IgD-negative memory B cell (primary cell): ENCODE measurements around the gene MKI67. TPM values are rescaled to one million over a fixed set of nuclear protein-coding genes. Genes with fewer than 3 reads are reported as not detected.

Experiments
- H3K27ac Mint-ChIP-seq, 3 donors: one replicate each; pipeline ENCODE4 v1.8.0; 2020 to 2022; ENCODE audit warnings: mild to moderate bottlenecking in 3 of 3, mixed read lengths in 3 of 3, moderate library complexity in 1 of 3
- H3K27me3 Mint-ChIP-seq: one replicate; pipeline ENCODE4 v1.8.0; 2021; ENCODE audit warnings: mixed read lengths
- H3K36me3 Mint-ChIP-seq: one replicate; pipeline ENCODE4 v1.8.0; 2020; ENCODE audit warnings: mild to moderate bottlenecking, mixed read lengths
- H3K4me1 Mint-ChIP-seq, 3 donors: one replicate each; pipeline ENCODE4 v1.8.0; 2020 to 2022; ENCODE audit warnings: mixed read lengths in 3 of 3, mild to moderate bottlenecking in 1 of 3
- H3K4me3 Mint-ChIP-seq, 4 donors: one replicate each; pipeline ENCODE4 v1.8.0; 2020 to 2022; ENCODE audit warnings: mild to moderate bottlenecking in 4 of 4, mixed read lengths in 4 of 4, moderate library complexity in 3 of 4
- H3K9me3 Mint-ChIP-seq, 3 donors: one replicate each; pipeline ENCODE4 v1.8.0; 2020 to 2021; ENCODE audit warnings: mixed read lengths in 3 of 3, mild to moderate bottlenecking in 1 of 3
- polyA plus RNA-seq: library from polyadenylated mRNA; unstranded; fragments of 300-500 nt; fragmentation: Illumina TruSeq; gene quantifications from one replicate; pipeline ENCODE4 v1.2.3, GENCODE V29; 2021

MKI67 gene
- polyA plus RNA-seq, 1 donor from 2014 or later: 0.59 TPM

DNA sequence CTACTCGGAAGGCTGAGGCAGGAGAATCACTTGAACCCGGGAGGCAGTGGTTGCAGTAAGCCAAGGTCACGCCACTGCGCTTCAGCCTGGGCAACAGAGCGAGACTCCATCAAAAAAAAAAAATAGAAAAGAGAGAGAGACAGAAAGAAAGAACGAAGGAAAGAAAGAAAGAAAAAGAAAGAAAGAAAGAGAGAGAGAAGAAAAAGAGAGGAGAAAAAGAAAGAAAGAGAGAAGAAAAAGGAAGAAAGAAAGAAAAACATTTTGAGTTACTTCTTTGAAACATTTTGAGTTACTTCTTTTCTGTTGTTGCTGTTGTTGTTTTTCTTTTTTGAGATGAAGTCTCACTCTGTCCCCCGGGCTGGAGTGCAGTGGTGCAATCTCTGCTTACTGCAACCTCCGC, 2.4 kb upstream of the MKI67 start:
- H3K4me1 Mint-ChIP-seq: peaks cover 11 to 26% (median 15%) of the 10 kb centered on the region in 3 donors

DNA sequence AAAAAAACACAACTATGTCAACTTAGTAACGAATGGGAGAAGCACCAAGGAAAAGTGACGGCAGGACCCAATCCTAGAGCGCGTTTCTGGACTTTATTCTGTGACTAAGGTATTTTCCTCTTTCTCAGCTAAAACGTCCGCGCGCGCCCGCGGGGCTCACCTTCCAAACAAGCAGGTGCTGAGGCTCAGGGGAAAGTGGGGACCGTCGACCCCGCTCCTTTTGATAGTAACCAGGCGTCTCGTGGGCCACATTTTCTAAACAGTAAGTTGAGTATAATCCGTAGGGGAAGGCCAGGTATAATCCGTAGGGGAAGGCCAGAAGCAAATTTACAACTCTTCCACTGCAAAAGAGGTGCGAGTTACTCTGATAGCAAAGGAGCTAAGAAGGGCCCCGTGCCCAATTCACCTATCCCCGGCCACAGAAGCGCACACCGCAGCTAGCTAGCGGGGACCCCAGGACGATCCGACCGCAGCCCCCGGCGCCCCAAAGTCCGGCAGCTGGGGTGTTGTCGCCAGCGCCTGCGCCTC, 743 bp downstream of the MKI67 start:
- H3K4me1 Mint-ChIP-seq: peaks cover 13 to 32% (median 19%) of the 10 kb centered on the region in 3 donors
- peak overlapping the region in 2 of 3 donors; percentile 86 to 89 for H3K27ac Mint-ChIP-seq
- H3K36me3 Mint-ChIP-seq: peaks cover 2% of the 10 kb centered on the region
- H3K4me3 Mint-ChIP-seq: peak overlapping the region; percentile 86 to 96 (median 96)
- peaks cover 18% of the 10 kb centered on the region for H3K27me3 Mint-ChIP-seq
- H3K9me3 Mint-ChIP-seq: no peaks in the 10 kb centered on the region

More for the DNA sequence above, 2.4 kb upstream of the MKI67 start:
- Mint-ChIP-seq H3K27ac (no peak overlapping the region), H3K36me3 (peaks cover 2% of the 10 kb centered on the region), H3K9me3 (no peaks in the 10 kb centered on the region), H3K4me3 (no peak overlapping the region), H3K27me3 (peaks cover 18% of the 10 kb centered on the region)

GRCh38 chr10:128124813-128125403, 1.3 kb downstream of the MKI67 start:
- no peaks in the 10 kb centered on the region for H3K9me3 Mint-ChIP-seq
- peaks cover 2% of the 10 kb centered on the region for H3K36me3 Mint-ChIP-seq
- peaks cover 13 to 32% (median 19%) of the 10 kb centered on the region in 3 donors for H3K4me1 Mint-ChIP-seq
- peaks cover 16% of the 10 kb centered on the region for H3K27me3 Mint-ChIP-seq
- H3K27ac Mint-ChIP-seq: peak overlapping the region; percentile 76 to 89 (median 86)
- peak overlapping the region; percentile 86 to 96 (median 96) for H3K4me3 Mint-ChIP-seq

- Mint-ChIP-seq H3K36me3 (peaks cover 2% of the 10 kb centered on the region), H3K4me3 (peak overlapping the region in 2 of 4 donors; percentile 63 to 95), H3K27me3 (peaks cover 16% of the 10 kb centered on the region), H3K4me1 (peaks cover 13 to 32% (median 19%) of the 10 kb centered on the region in 3 donors), H3K27ac (peak overlapping the region in 1 of 3 donors; percentile 72), H3K9me3 (no peaks in the 10 kb centered on the region)
Observed at GRCh38 chr10:128123846-128124245, 2.4 kb downstream of the MKI67 start.

- H3K27ac Mint-ChIP-seq: no peak overlapping the region
- no peaks in the 10 kb centered on the region for H3K9me3 Mint-ChIP-seq
- peak overlapping the region in 2 of 4 donors; percentile 6 to 68 for H3K4me3 Mint-ChIP-seq
- peaks cover 2% of the 10 kb centered on the region for H3K36me3 Mint-ChIP-seq
- H3K4me1 Mint-ChIP-seq: peaks cover 12 to 32% (median 19%) of the 10 kb centered on the region in 3 donors
- peaks cover 16% of the 10 kb centered on the region for H3K27me3 Mint-ChIP-seq
Observed at GRCh38 chr10:128122931-128123330, 3.3 kb downstream of the MKI67 start.

- Mint-ChIP-seq H3K4me3 (no peak overlapping the region), H3K27me3 (peaks cover 16% of the 10 kb centered on the region), H3K4me1 (peaks cover 11 to 27% (median 16%) of the 10 kb centered on the region in 3 donors), H3K9me3 (no peaks in the 10 kb centered on the region), H3K27ac (no peak overlapping the region), H3K36me3 (peaks cover 2% of the 10 kb centered on the region)
Observed at GRCh38 chr10:128121750-128122412, 4.3 kb downstream of the MKI67 start.

GRCh38 chr10:128116851-128117615, 9.2 kb downstream of the MKI67 start:
- Mint-ChIP-seq H3K27ac (no peak overlapping the region), H3K4me1 (peaks cover 0 to 2% (median 0%) of the 10 kb centered on the region in 3 donors)

DNA sequence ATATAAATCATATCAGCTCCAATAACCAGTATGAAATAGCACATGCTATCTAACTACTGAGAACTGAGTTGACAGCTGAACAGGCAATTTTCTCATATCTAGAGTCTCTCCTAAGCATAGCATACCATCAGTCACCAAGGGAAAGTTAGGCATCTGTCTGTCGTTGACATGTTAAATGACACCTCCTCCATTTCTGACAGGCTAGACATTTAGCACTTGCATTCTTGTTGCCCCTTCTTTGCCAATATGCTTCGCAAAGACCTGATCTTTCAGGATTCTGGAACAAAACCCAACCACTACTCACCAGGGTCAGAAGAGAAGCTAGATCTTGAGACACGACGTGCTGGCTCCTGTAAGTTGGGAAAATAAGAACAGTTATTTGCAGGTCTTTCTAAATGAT, 10.0 kb downstream of the MKI67 start:
- H3K36me3 Mint-ChIP-seq: peaks cover 2% of the 10 kb centered on the region
- peaks cover 0 to 2% (median 0%) of the 10 kb centered on the region in 3 donors for H3K4me1 Mint-ChIP-seq
- peak overlapping the region in 1 of 3 donors; percentile 3 for H3K27ac Mint-ChIP-seq
- H3K4me3 Mint-ChIP-seq: no peak overlapping the region
- H3K27me3 Mint-ChIP-seq: no peaks in the 10 kb centered on the region
- H3K9me3 Mint-ChIP-seq: no peaks in the 10 kb centered on the region

More at GRCh38 chr10:128116851-128117615, 9.2 kb downstream of the MKI67 start:
- Mint-ChIP-seq H3K4me3 (no peak overlapping the region), H3K9me3 (no peaks in the 10 kb centered on the region), H3K27me3 (no peaks in the 10 kb centered on the region), H3K36me3 (peaks cover 2% of the 10 kb centered on the region)

DNA sequence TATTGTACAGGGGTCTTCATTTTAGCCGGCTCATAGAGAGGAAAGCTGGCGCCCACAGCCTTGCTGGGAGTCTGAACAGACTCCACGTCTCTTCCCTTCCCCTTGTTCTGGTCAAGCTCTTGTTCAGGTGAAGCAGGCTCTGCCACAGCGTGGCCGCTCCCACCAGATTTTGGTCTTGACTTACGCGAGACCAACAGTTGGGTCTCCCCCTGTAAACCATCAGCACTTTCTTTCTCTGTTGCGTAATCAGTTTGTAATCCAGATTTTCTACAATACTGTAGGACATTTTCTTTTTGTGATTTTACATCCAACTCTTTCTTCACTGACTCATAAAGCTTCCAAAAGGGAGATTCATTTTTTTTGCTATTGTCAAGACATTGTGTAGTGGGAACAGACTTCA, 10.9 kb downstream of the MKI67 start:
- no peaks in the 10 kb centered on the region for H3K9me3 Mint-ChIP-seq
- H3K36me3 Mint-ChIP-seq: no peaks in the 10 kb centered on the region
- peaks cover 0 to 2% (median 0%) of the 10 kb centered on the region in 3 donors for H3K4me1 Mint-ChIP-seq
- H3K27me3 Mint-ChIP-seq: no peaks in the 10 kb centered on the region
- no peak overlapping the region for H3K27ac Mint-ChIP-seq
- H3K4me3 Mint-ChIP-seq: no peak overlapping the region

GRCh38 chr10:128114901-128115300, 11.3 kb downstream of the MKI67 start:
- Mint-ChIP-seq H3K36me3 (no peaks in the 10 kb centered on the region), H3K27ac (no peak overlapping the region), H3K9me3 (no peaks in the 10 kb centered on the region), H3K4me3 (no peak overlapping the region), H3K4me1 (peaks cover 0 to 2% (median 0%) of the 10 kb centered on the region in 3 donors), H3K27me3 (no peaks in the 10 kb centered on the region)

- peaks cover 0 to 2% (median 0%) of the 10 kb centered on the region in 3 donors for H3K4me1 Mint-ChIP-seq
- no peaks in the 10 kb centered on the region for H3K36me3 Mint-ChIP-seq
- no peaks in the 10 kb centered on the region for H3K27me3 Mint-ChIP-seq
- no peak overlapping the region for H3K4me3 Mint-ChIP-seq
- no peak overlapping the region for H3K27ac Mint-ChIP-seq
- no peaks in the 10 kb centered on the region for H3K9me3 Mint-ChIP-seq
Observed at GRCh38 chr10:128113026-128113425, 13.2 kb downstream of the MKI67 start.

- Mint-ChIP-seq H3K36me3 (no peaks in the 10 kb centered on the region), H3K27me3 (no peaks in the 10 kb centered on the region), H3K9me3 (no peaks in the 10 kb centered on the region), H3K27ac (no peak overlapping the region), H3K4me3 (no peak overlapping the region), H3K4me1 (peaks cover 0 to 2% (median 0%) of the 10 kb centered on the region in 3 donors)
Observed at GRCh38 chr10:128111696-128112095, 14.5 kb downstream of the MKI67 start.

- Mint-ChIP-seq H3K9me3 (no peaks in the 10 kb centered on the region), H3K36me3 (no peaks in the 10 kb centered on the region), H3K27ac (no peak overlapping the region), H3K4me1 (no peaks in the 10 kb centered on the region), H3K27me3 (no peaks in the 10 kb centered on the region), H3K4me3 (no peak overlapping the region)
Observed at GRCh38 chr10:128110339-128110738, 15.9 kb downstream of the MKI67 start.

DNA sequence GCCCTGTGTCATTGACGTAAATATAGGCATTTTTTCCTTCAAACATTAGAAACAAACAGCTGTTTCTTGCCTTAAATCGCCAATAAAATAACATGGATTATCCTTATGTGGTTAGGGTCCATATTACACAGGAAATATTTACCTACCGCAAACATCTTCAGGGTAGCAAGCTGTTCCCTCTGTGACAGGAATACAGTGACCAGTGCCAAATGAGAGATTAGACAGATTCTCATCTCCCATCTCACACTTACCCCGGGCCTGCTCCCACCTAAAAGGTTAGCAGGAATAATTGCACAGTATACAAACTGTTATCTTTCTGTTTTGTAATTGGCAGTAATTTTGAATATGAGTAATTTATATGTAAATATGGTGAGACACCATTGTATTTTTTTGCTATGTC, 16.5 kb downstream of the MKI67 start:
- no peaks in the 10 kb centered on the region for H3K36me3 Mint-ChIP-seq
- no peaks in the 10 kb centered on the region for H3K4me1 Mint-ChIP-seq
- no peaks in the 10 kb centered on the region for H3K27me3 Mint-ChIP-seq
- no peak overlapping the region for H3K4me3 Mint-ChIP-seq
- H3K9me3 Mint-ChIP-seq: no peaks in the 10 kb centered on the region
- no peak overlapping the region for H3K27ac Mint-ChIP-seq

DNA sequence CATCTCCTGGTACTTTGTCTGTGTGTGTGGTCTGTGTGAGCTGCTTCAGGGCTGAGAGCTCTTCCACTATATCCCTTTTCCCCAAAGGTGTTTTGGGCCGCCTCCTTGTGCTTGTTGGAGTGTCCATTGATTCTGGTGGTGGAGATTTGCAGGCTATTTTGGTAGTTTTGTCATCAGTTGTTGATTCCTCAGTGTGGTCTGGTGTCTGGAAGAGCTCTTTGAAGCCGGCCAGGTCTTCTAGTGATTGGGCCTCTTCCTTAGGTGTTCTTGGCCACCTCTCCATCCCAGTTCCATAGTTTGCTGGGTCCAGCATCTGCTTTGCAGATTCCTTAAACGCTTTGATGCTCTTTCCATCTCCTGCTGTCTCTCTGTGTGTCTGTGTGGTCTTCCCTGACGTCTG, 20.8 kb downstream of the MKI67 start:
- Mint-ChIP-seq H3K27me3 (no peaks in the 10 kb centered on the region), H3K27ac (no peak overlapping the region), H3K36me3 (no peaks in the 10 kb centered on the region)

More for the DNA sequence above, 20.8 kb downstream of the MKI67 start:
- H3K9me3 Mint-ChIP-seq: no peaks in the 10 kb centered on the region
- no peak overlapping the region for H3K4me3 Mint-ChIP-seq
- H3K4me1 Mint-ChIP-seq: peaks cover 0 to 2% (median 2%) of the 10 kb centered on the region in 3 donors
